Measurements from ENCODE around the gene LAYN. TPM values are rescaled to one million over a fixed set of nuclear protein-coding genes. Genes with fewer than 3 reads are reported as not detected.

LAYN gene
- polyA plus RNA-seq, 1 of the 3 experiments (the other 2 are of a cell fraction) = 366 TPM

DNA sequence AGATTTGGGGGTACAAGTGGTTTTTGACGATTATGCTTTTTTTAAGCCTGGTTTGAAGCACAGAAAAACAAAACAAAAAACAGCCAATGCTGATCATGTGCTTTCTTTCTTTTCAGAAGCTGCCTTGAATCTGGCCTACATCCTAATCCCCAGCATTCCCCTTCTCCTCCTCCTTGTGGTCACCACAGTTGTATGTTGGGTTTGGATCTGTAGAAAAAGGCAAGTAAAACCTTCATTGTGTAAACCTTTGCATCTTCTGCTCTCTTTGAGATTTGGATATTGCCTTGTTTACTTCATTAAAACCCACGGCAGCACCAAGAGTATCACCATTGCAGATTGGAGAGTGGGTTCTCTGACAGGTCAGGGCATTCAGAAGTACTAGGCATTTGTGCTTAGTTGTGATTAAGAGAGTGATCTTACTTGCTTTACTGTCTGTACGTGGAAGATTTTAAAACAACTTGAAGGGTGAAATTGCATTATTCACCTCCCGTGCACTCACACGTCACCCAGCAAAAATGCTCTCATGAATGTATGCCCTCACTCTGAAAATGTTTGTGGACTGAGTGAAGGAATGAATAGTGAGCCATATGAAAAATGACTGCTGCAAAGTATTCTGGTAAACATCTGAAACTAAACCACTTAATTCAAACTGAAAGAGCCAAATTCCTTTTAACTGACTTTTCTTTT, 17.0 kb downstream of the LAYN start:
- Histone ChIP-seq H3K27me3 (ENCODE audit: insufficient read depth) (no peaks in the 10 kb centered on the region), H4K20me1 (ENCODE audit: insufficient read depth) (no peaks in the 10 kb centered on the region), H3K4me3 (ENCODE audit: low read depth in 2 of 2, low read length in 1 of 2) (no peak overlapping the region), H3K9ac (peak overlapping the region; percentile 71), H3K4me1 (ENCODE audit: control insufficient read depth in 1 of 2, insufficient read depth in 2 of 2, low read depth in 1 of 2, low read length in 1 of 2) (peaks cover 16 to 57% of the 10 kb centered on the region in 2 experiments), H3K36me3 (replicated peaks in 1 of 2; ENCODE audit: control insufficient read depth in 1 of 2, insufficient read depth in 2 of 2, low read length in 1 of 2) (peaks cover 42 to 76% of the 10 kb centered on the region in 2 experiments), H3K9me3 (no peaks in the 10 kb centered on the region), H3K9me2 (no peaks in the 10 kb centered on the region), H3K79me2 (ENCODE audit: insufficient read depth) (peaks cover 18% of the 10 kb centered on the region; the same call in 1 of the 2 replicates), H3K4me2 (peak overlapping the region; percentile 36), H3F3A (replicated peaks; ENCODE audit: insufficient read depth) (peaks cover 93% of the 10 kb centered on the region), H3K27ac (ENCODE audit: low read depth in 2 of 2, low read length in 1 of 2) (peak overlapping the region; percentile 95 to 99), H2AFZ (ENCODE audit: low read depth) (no peak overlapping the region)
- DNase-seq = no peak
- ChIA-PET POLR2A (no interaction called here), CTCF (interaction anchor here (0.6 kb wide), 1 partner anchor 107 kb away, joined by 3 read pairs; no protein-coding TSS in a partner anchor)
- WGBS (ENCODE audit: low lambda C conversion rate) = 14% methylated on average over 5 of the region's 5 CpGs
- TF ChIP-seq MXI1 (IDR thresholded peaks at IDR 0.05; ENCODE audit: low read depth, low read length) (no peak), GABPA (IDR thresholded peaks at IDR 0.05; ENCODE audit: low read depth) (no peak), MEF2A (IDR thresholded peaks at IDR 0.05; ENCODE audit: borderline replicate concordance, low read depth) (peak; percentile 86), RXRA (IDR thresholded peaks at IDR 0.05; ENCODE audit: borderline replicate concordance, low read depth) (peak; percentile 99), CTCF (IDR thresholded peaks at IDR 0.05) (peak; percentile 15), ELF1 (IDR thresholded peaks at IDR 0.05) (peak; percentile 47; the same call in 1 of the 2 replicates), IRF3 (IDR thresholded peaks at IDR 0.05; ENCODE audit: low read depth, low read length) (no peak), USF1 (IDR thresholded peaks at IDR 0.05; ENCODE audit: borderline replicate concordance, low read depth) (0 out of 2 replicates have a peak, but pooled peaks have one; percentile 19), RCOR1 (IDR thresholded peaks at IDR 0.05; ENCODE audit: low read length) (no peak), POLR2AphosphoS5 (IDR thresholded peaks at IDR 0.05; ENCODE audit: low read depth, low read length) (peak; percentile 98), YY1 (IDR thresholded peaks at IDR 0.05; ENCODE audit: low read depth) (peak; percentile 29; the same call in 1 of the 2 replicates), TCF12 (IDR thresholded peaks at IDR 0.05) (peak; percentile 100), FOSL2 (IDR thresholded peaks at IDR 0.05; ENCODE audit: borderline replicate concordance, low read depth) (peak; percentile 99), RAD21 (IDR thresholded peaks at IDR 0.05; ENCODE audit: low read length) (no peak), FOXM1 (IDR thresholded peaks at IDR 0.05; ENCODE audit: low read depth) (peak; percentile 98), EP300 (IDR thresholded peaks at IDR 0.05; ENCODE audit: borderline replicate concordance in 1 of 2, low read depth in 1 of 2, low read length in 1 of 2) (peak; percentile 90 to 100), NFIC (IDR thresholded peaks at IDR 0.05; ENCODE audit: borderline replicate concordance) (peak; percentile 89), TEAD4 (IDR thresholded peaks at IDR 0.05; ENCODE audit: borderline replicate concordance, insufficient read depth) (peak; percentile 100), REST (IDR thresholded peaks at IDR 0.05; ENCODE audit: low read depth, low read length) (peak; percentile 72), SIN3A (IDR thresholded peaks at IDR 0.05; ENCODE audit: borderline replicate concordance, low read depth, low read length) (peak; percentile 76; the same call in 1 of the 2 replicates), JUND (IDR thresholded peaks at IDR 0.05) (peak; percentile 100)
- TF ChIP-seq, protein P1, sequence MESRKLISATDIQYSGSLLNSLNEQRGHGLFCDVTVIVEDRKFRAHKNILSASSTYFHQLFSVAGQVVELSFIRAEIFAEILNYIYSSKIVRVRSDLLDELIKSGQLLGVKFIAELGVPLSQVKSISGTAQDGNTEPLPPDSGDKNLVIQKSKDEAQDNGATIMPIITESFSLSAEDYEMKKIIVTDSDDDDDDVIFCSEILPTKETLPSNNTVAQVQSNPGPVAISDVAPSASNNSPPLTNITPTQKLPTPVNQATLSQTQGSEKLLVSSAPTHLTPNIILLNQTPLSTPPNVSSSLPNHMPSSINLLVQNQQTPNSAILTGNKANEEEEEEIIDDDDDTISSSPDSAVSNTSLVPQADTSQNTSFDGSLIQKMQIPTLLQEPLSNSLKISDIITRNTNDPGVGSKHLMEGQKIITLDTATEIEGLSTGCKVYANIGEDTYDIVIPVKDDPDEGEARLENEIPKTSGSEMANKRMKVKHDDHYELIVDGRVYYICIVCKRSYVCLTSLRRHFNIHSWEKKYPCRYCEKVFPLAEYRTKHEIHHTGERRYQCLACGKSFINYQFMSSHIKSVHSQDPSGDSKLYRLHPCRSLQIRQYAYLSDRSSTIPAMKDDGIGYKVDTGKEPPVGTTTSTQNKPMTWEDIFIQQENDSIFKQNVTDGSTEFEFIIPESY (IDR thresholded peaks at IDR 0.05; ENCODE audit: borderline replicate concordance, low read depth) = peak; percentile 89
- TF ChIP-seq, protein P2, sequence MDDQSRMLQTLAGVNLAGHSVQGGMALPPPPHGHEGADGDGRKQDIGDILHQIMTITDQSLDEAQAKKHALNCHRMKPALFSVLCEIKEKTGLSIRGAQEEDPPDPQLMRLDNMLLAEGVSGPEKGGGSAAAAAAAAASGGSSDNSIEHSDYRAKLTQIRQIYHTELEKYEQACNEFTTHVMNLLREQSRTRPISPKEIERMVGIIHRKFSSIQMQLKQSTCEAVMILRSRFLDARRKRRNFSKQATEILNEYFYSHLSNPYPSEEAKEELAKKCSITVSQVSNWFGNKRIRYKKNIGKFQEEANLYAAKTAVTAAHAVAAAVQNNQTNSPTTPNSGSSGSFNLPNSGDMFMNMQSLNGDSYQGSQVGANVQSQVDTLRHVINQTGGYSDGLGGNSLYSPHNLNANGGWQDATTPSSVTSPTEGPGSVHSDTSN (IDR thresholded peaks at IDR 0.05) = peak; percentile 99
